ENCODE results near the gene LPIN1. TPM values are rescaled to one million over a fixed set of nuclear protein-coding genes. Genes with fewer than 3 reads are reported as not detected.
A peak's percentile ranks its signal among the peaks of the same experiment; 100 is the strongest.
"Not testable (repeated sequence)": the region's sequence is repeated elsewhere in the genome, so short reads cannot be mapped to it uniquely, and the experiment has no call there.

The LPIN1 gene
- total and polyA plus RNA-seq, 10 donors, result 12.3 to 55.7 (median 34.8) TPM

- WGBS, 5 donors, result 81 to 97% (median 89%) methylated on average over 2 of the region's 2 CpGs
- Histone ChIP-seq H3K27me3 (replicated peaks in 1 of 7) (peaks cover 0 to 13% (median 0%) of the 10 kb centered on the region in 7 donors), H3K4me1 (no peaks in the 10 kb centered on the region), H3K36me3 (no peaks in the 10 kb centered on the region), H3K27ac (no peak overlapping the region), H3K9me3 (peaks cover 0 to 3% (median 0%) of the 10 kb centered on the region in 8 donors), H3K4me3 (no peak overlapping the region)
- no peak for DNase-seq
- no peak for TF ChIP-seq POLR2AphosphoS5 (IDR thresholded peaks at IDR 0.05)
- TF ChIP-seq CTCF (IDR thresholded peaks at IDR 0.05 in 8 of 11, conservative IDR thresholded peaks at IDR 0.05 in 3 of 11), result no peak
- no peak for TF ChIP-seq POLR2A (IDR thresholded peaks at IDR 0.05)
- intact Hi-C loops (cut with DNase I; ENCODE audit: low total_unique reads), result no loop called here
Observed at GRCh38 chr2:11732587-11732986, 13.8 kb upstream of the LPIN1 start.

GRCh38 chr2:11737852-11738251 lies 8.6 kb upstream of the LPIN1 start:
- 80 to 100% (median 94%) methylated on average over 2 of the region's 2 CpGs for WGBS, 5 donors
- intact Hi-C loops (cut with DNase I; ENCODE audit: low total_unique reads); H3K9me3 ChIP-seq; H3K27me3 ChIP-seq (replicated peaks in 1 of 7); H3K27ac ChIP-seq; DNase-seq; H3K4me1 ChIP-seq; H3K4me3 ChIP-seq; H3K36me3 ChIP-seq: not testable (repeated sequence)

GRCh38 chr2:11738589-11739436 lies 7.6 kb upstream of the LPIN1 start:
- peaks cover 0 to 9% (median 0%) of the 10 kb centered on the region in 7 donors for H3K27me3 ChIP-seq (replicated peaks in 1 of 7)
- no peak overlapping the region for H3K4me3 ChIP-seq
- no peak for TF ChIP-seq POLR2AphosphoS5 (IDR thresholded peaks at IDR 0.05)
- no peak for TF ChIP-seq POLR2A (IDR thresholded peaks at IDR 0.05)
- TF ChIP-seq CTCF (IDR thresholded peaks at IDR 0.05 in 8 of 11, conservative IDR thresholded peaks at IDR 0.05 in 3 of 11), result peak in 8 of 11 experiments; percentile 22 to 54 (median 40)
- intact Hi-C loops (cut with DNase I; ENCODE audit: low total_unique reads), result no loop called here
- DNase-seq, result no peak
- H3K36me3 ChIP-seq, result no peaks in the 10 kb centered on the region
- peaks cover 0 to 17% (median 7%) of the 10 kb centered on the region in 6 donors for H3K4me1 ChIP-seq
- H3K27ac ChIP-seq, result no peak overlapping the region
- no peaks in the 10 kb centered on the region for H3K9me3 ChIP-seq
- WGBS, 5 donors, result 60 to 72% (median 68%) methylated on average over 8 of the region's 8 CpGs

- intact Hi-C loops (cut with DNase I; ENCODE audit: low total_unique reads), result loop anchor here (5.0 kb wide), 1 partner anchor 37 kb away; no protein-coding TSS in a partner anchor
- Histone ChIP-seq H3K27me3 (replicated peaks in 1 of 7) (peaks cover 0 to 5% (median 0%) of the 10 kb centered on the region in 7 donors), H3K9me3 (no peaks in the 10 kb centered on the region), H3K27ac (no peak overlapping the region), H3K36me3 (no peaks in the 10 kb centered on the region), H3K4me1 (peaks cover 10 to 36% (median 26%) of the 10 kb centered on the region in 6 donors), H3K4me3 (no peak overlapping the region)
- TF ChIP-seq CTCF (IDR thresholded peaks at IDR 0.05 in 8 of 11, conservative IDR thresholded peaks at IDR 0.05 in 3 of 11) (no peak), POLR2A (IDR thresholded peaks at IDR 0.05) (no peak), POLR2AphosphoS5 (IDR thresholded peaks at IDR 0.05) (no peak)
- WGBS, 5 donors, result 79 to 93% (median 90%) methylated on average over 3 of the region's 3 CpGs
- no peak for DNase-seq
Observed at GRCh38 chr2:11740723-11741122, 5.7 kb upstream of the LPIN1 start.
